Suppressor macrophage (primary cell): ENCODE data around the gene SMAD5.

Experiments used
- DNase-seq, 4 experiments: peaks; one replicate each; pipeline ENCODE4 v3.0.0-alpha.2; 2020 to 2022
- total RNA-seq, 17 experiments: gene quantifications; one replicate each; lab custom pipeline; 2026; ENCODE audit warnings: mixed read lengths in 6 of 17, inconsistent platforms in 3 of 17; lab: John Stamatoyannopoulos, UW

SMAD5 gene
- total RNA-seq: 12.7 to 62.2 (median 32.1) reads per million in 17 experiments

GRCh38 chr5:136132557-136133221, at the start of gene SMAD5:
TSS of gene SMAD5 (plus strand) at chr5:136132845. CDS start at chr5:136153761, 20,916 bp downstream.
- peak; percentile 95 to 99 (median 98) for DNase-seq

GRCh38 chr5:136084698-136085097, 47.9 kb upstream of the SMAD5 start:
- no peak for DNase-seq

- DNase-seq: no peak
These were observed 45.7 kb upstream of the SMAD5 start for GRCh38 chr5:136086783-136087566.

GRCh38 chr5:136087961-136088871, 44.4 kb upstream of the SMAD5 start:
- DNase-seq: peak in 2 of 4 experiments; percentile 24 to 44

- DNase-seq: no peak
These were observed 42.9 kb upstream of the SMAD5 start for GRCh38 chr5:136089791-136090190.

GRCh38 chr5:136090319-136090718, 42.3 kb upstream of the SMAD5 start:
- no peak for DNase-seq

GRCh38 chr5:136094189-136094912, 38.3 kb upstream of the SMAD5 start:
- no peak for DNase-seq

- DNase-seq: no peak
These were observed 37.6 kb upstream of the SMAD5 start for GRCh38 chr5:136094913-136095641.

GRCh38 chr5:136098176-136098575, 34.5 kb upstream of the SMAD5 start:
- no peak for DNase-seq

GRCh38 chr5:136099870-136100269, 32.8 kb upstream of the SMAD5 start:
- DNase-seq: no peak

GRCh38 chr5:136101884-136102283, 30.8 kb upstream of the SMAD5 start:
- DNase-seq: no peak

GRCh38 chr5:136103118-136103517, 29.5 kb upstream of the SMAD5 start:
- no peak for DNase-seq

- no peak for DNase-seq
These were observed 28.2 kb upstream of the SMAD5 start for GRCh38 chr5:136104306-136104965.

- DNase-seq: no peak
These were observed 26.2 kb upstream of the SMAD5 start for GRCh38 chr5:136106351-136107031.

GRCh38 chr5:136108180-136108611, 24.4 kb upstream of the SMAD5 start:
- no peak for DNase-seq

GRCh38 chr5:136108766-136109165, 23.9 kb upstream of the SMAD5 start:
- no peak for DNase-seq

- DNase-seq: no peak
These were observed 23.1 kb upstream of the SMAD5 start for GRCh38 chr5:136109453-136110135.

- no peak for DNase-seq
These were observed 19.0 kb upstream of the SMAD5 start for GRCh38 chr5:136113606-136114005.

GRCh38 chr5:136114414-136115125, 18.1 kb upstream of the SMAD5 start:
- no peak for DNase-seq
